Measurements from ENCODE around the gene E2F7.

- TF ChIP-seq, protein P1, sequence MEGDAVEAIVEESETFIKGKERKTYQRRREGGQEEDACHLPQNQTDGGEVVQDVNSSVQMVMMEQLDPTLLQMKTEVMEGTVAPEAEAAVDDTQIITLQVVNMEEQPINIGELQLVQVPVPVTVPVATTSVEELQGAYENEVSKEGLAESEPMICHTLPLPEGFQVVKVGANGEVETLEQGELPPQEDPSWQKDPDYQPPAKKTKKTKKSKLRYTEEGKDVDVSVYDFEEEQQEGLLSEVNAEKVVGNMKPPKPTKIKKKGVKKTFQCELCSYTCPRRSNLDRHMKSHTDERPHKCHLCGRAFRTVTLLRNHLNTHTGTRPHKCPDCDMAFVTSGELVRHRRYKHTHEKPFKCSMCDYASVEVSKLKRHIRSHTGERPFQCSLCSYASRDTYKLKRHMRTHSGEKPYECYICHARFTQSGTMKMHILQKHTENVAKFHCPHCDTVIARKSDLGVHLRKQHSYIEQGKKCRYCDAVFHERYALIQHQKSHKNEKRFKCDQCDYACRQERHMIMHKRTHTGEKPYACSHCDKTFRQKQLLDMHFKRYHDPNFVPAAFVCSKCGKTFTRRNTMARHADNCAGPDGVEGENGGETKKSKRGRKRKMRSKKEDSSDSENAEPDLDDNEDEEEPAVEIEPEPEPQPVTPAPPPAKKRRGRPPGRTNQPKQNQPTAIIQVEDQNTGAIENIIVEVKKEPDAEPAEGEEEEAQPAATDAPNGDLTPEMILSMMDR (IDR thresholded peaks at IDR 0.05; ENCODE audit: low read length): no peak
- TF ChIP-seq EZH2 (IDR thresholded peaks at IDR 0.05; ENCODE audit: borderline replicate concordance, low read length): no peak
Observed at GRCh38 chr12:77087427-77087826, 22.1 kb upstream of the E2F7 start.

Data from OCI-LY1 (cell line).